Neural progenitor cell (in vitro differentiated cells): ENCODE results near the gene SV2B. TPM values are rescaled to one million over a fixed set of nuclear protein-coding genes. Genes with fewer than 3 reads are reported as not detected.

Experiments
- DNase-seq: peaks from one replicate; pipeline ENCODE4 v3.0.0-alpha.2; 2016; ENCODE audit warnings: low spot score
- H2AFZ ChIP-seq: fragments of 200-600 bp; sonication (generic); replicated peaks from 2 replicates; pipeline ENCODE4 v1.6.1; 2016; ENCODE audit warnings: antibody characterized with exemption
- H3F3A ChIP-seq: fragments of 200-600 bp; sonication (generic); 2 replicates; pipeline ENCODE4 v1.6.1; 2016; ENCODE audit warnings: antibody characterized with exemption, low read depth
- H3K27ac ChIP-seq: fragments of 200-600 bp; sonication (generic); 2 replicates; pipeline ENCODE4 v1.5.1; 2016; ENCODE audit warnings: mild to moderate bottlenecking
- H3K27me3 ChIP-seq: fragments of 200-600 bp; sonication (generic); 2 replicates; pipeline ENCODE4 v1.6.1; 2016; ENCODE audit warnings: mild to moderate bottlenecking, moderate library complexity
- H3K36me3 ChIP-seq: fragments of 200-600 bp; sonication (generic); 2 replicates; pipeline ENCODE4 v1.5.1; 2016
- H3K4me1 ChIP-seq: fragments of 200-600 bp; sonication (generic); 2 replicates; pipeline ENCODE4 v1.6.1; 2016; ENCODE audit warnings: mixed run types
- H3K4me2 ChIP-seq: fragments of 200-600 bp; sonication (generic); 2 replicates; pipeline ENCODE4 v1.6.1; 2016
- H3K4me3 ChIP-seq: fragments of 200-600 bp; sonication (generic); 2 replicates; pipeline ENCODE4 v1.5.1; 2016
- H3K79me2 ChIP-seq: fragments of 200-600 bp; sonication (generic); 2 replicates; pipeline ENCODE4 v1.6.1; 2016; ENCODE audit warnings: low read depth
- H3K9ac ChIP-seq: fragments of 200-600 bp; sonication (generic); 2 replicates; pipeline ENCODE4 v1.6.1; 2016
- H3K9me3 ChIP-seq: fragments of 200-600 bp; sonication (generic); 2 replicates; pipeline ENCODE4 v1.5.1; 2016; ENCODE audit warnings: low read depth
- H4K20me1 ChIP-seq: fragments of 200-600 bp; sonication (generic); 2 replicates; pipeline ENCODE4 v1.6.1; 2016; ENCODE audit warnings: low read depth
- H3K27ac Mint-ChIP-seq: 3 replicates; pipeline ENCODE4 v1.8.0; 2021; ENCODE audit warnings: mixed read lengths
- H3K27me3 Mint-ChIP-seq: 2 replicates; pipeline ENCODE4 v1.8.0; 2022; ENCODE audit warnings: low read depth, mild to moderate bottlenecking, inconsistent platforms, moderate library complexity, mixed read lengths; ENCODE audit not compliant: insufficient read depth
- H3K36me3 Mint-ChIP-seq: 3 replicates; pipeline ENCODE4 v1.8.0; 2021; ENCODE audit warnings: mixed read lengths
- H3K4me1 Mint-ChIP-seq: 3 replicates; pipeline ENCODE4 v1.8.0; 2021; ENCODE audit warnings: mixed read lengths
- H3K4me3 Mint-ChIP-seq: 3 replicates; pipeline ENCODE4 v1.8.0; 2021; ENCODE audit warnings: mild to moderate bottlenecking, moderate library complexity, mixed read lengths
- H3K9me3 Mint-ChIP-seq: 3 replicates; pipeline ENCODE4 v1.8.0; 2020; ENCODE audit warnings: mixed read lengths
- CTCF ChIP-seq: fragments of 200-600 bp; sonication (generic); IDR thresholded peaks from 2 replicates; pipeline ENCODE4 v1.5.1; 2017; ENCODE audit warnings: antibody characterized with exemption, mild to moderate bottlenecking
- EZH2 ChIP-seq: fragments of 200-600 bp; sonication (generic); IDR thresholded peaks from 2 replicates; pipeline ENCODE4 v1.6.1; 2017; ENCODE audit warnings: antibody characterized with exemption, mild to moderate bottlenecking, moderate library complexity
- EZH2phosphoT487 ChIP-seq: fragments of 200-600 bp; sonication (generic); IDR thresholded peaks from 2 replicates; pipeline ENCODE4 v1.6.1; 2017; ENCODE audit warnings: antibody characterized with exemption
- total RNA-seq: library from RNA; depleted of rRNA; stranded (reverse); fragments of >200 nt; gene quantifications from 2 replicates; pipeline ENCODE4 v1.2.3, GENCODE V29; 2015; ENCODE audit warnings: low replicate concordance

The SV2B gene
- total RNA-seq, 1 donor from 2014 or later = 0.02 TPM

GRCh38 chr15:91200101-91200754, 100.2 kb downstream of the SV2B start:
- Mint-ChIP-seq H3K4me1 (peaks cover 8% of the 10 kb centered on the region), H3K27ac (no peak overlapping the region), H3K36me3 (no peaks in the 10 kb centered on the region), H3K4me3 (no peak overlapping the region), H3K9me3 (no peaks in the 10 kb centered on the region), H3K27me3 (peaks cover 2% of the 10 kb centered on the region)
- Histone ChIP-seq H3F3A (no peaks in the 10 kb centered on the region), H3K79me2 (no peaks in the 10 kb centered on the region), H3K9me3 (no peaks in the 10 kb centered on the region), H3K4me3 (no peak overlapping the region), H3K4me2 (no peak overlapping the region), H3K27me3 (no peaks in the 10 kb centered on the region), H3K4me1 (peaks cover 21% of the 10 kb centered on the region), H2AFZ (no peak overlapping the region), H3K36me3 (no peaks in the 10 kb centered on the region), H3K27ac (no peak overlapping the region), H4K20me1 (no peaks in the 10 kb centered on the region), H3K9ac (no peak overlapping the region)
- TF ChIP-seq CTCF (no peak), EZH2phosphoT487 (no peak), EZH2 (no peak)
- DNase-seq = no peak

GRCh38 chr15:91202510-91203102, 102.5 kb downstream of the SV2B start:
- H3K9ac ChIP-seq = no peak overlapping the region
- peaks cover 21% of the 10 kb centered on the region for H3K4me1 ChIP-seq
- peaks cover 11% of the 10 kb centered on the region for H3K4me1 Mint-ChIP-seq
- no peak overlapping the region for H3K4me2 ChIP-seq
- H3K9me3 Mint-ChIP-seq = no peaks in the 10 kb centered on the region
- no peaks in the 10 kb centered on the region for H3K9me3 ChIP-seq
- no peak overlapping the region for H3K4me3 ChIP-seq
- DNase-seq = no peak
- H3K79me2 ChIP-seq = no peaks in the 10 kb centered on the region
- TF ChIP-seq EZH2 (no peak), CTCF (no peak), EZH2phosphoT487 (no peak)
- H3K27ac ChIP-seq = no peak overlapping the region
- H3K27me3 ChIP-seq = no peaks in the 10 kb centered on the region
- H3K36me3 Mint-ChIP-seq = no peaks in the 10 kb centered on the region
- H3K27me3 Mint-ChIP-seq = peaks cover 2% of the 10 kb centered on the region
- no peak overlapping the region for H3K4me3 Mint-ChIP-seq
- no peak overlapping the region for H2AFZ ChIP-seq
- H3K27ac Mint-ChIP-seq = no peak overlapping the region
- H4K20me1 ChIP-seq = no peaks in the 10 kb centered on the region
- no peaks in the 10 kb centered on the region for H3F3A ChIP-seq
- no peaks in the 10 kb centered on the region for H3K36me3 ChIP-seq

- Mint-ChIP-seq H3K36me3 (no peaks in the 10 kb centered on the region), H3K9me3 (no peaks in the 10 kb centered on the region), H3K27ac (peak overlapping the region; percentile 10), H3K27me3 (peaks cover 2% of the 10 kb centered on the region), H3K4me1 (peaks cover 11% of the 10 kb centered on the region), H3K4me3 (no peak overlapping the region)
- no peak for DNase-seq
- no peaks in the 10 kb centered on the region for H3K9me3 ChIP-seq
- peaks cover 21% of the 10 kb centered on the region for H3K4me1 ChIP-seq
- no peaks in the 10 kb centered on the region for H3K79me2 ChIP-seq
- no peaks in the 10 kb centered on the region for H3K36me3 ChIP-seq
- no peaks in the 10 kb centered on the region for H3F3A ChIP-seq
- no peaks in the 10 kb centered on the region for H4K20me1 ChIP-seq
- H2AFZ ChIP-seq = peak overlapping the region; percentile 72
- TF ChIP-seq EZH2 (no peak), CTCF (no peak), EZH2phosphoT487 (no peak)
- no peak overlapping the region for H3K9ac ChIP-seq
- peak overlapping the region; percentile 20 for H3K4me2 ChIP-seq
- H3K27me3 ChIP-seq = no peaks in the 10 kb centered on the region
- no peak overlapping the region for H3K4me3 ChIP-seq
- H3K27ac ChIP-seq = no peak overlapping the region
Observed at GRCh38 chr15:91203619-91204203, 103.7 kb downstream of the SV2B start.
